Body of pancreas (tissue), 4 donors: Measurements from ENCODE around the gene DCAF8.

ENCODE experiments used
- CTCF ChIP-seq, 7 experiments: fragments of 450-650 bp in 4 of 7; fragments of 200-600 bp in 3 of 7; sonication (generic) in 3 of 7; IDR thresholded peaks; one replicate each; pipeline ENCODE4 v1.5.1; 2016 to 2019; ENCODE audit warnings: antibody characterized with exemption in 7 of 7
- POLR2A ChIP-seq, 3 donors: fragments of 450-650 bp; IDR thresholded peaks; one replicate each; pipeline ENCODE4 v1.6.1; 2016; ENCODE audit warnings: antibody characterized with exemption in 3 of 3, mild to moderate bottlenecking in 2 of 3

GRCh38 chr1:160277330-160277729, 15.0 kb upstream of the DCAF8 start:
- TF ChIP-seq CTCF (IDR thresholded peaks at IDR 0.05) (no peak), POLR2A (IDR thresholded peaks at IDR 0.05) (no peak)
